GM19025 (cell line): ENCODE data around the gene DSG3.

ENCODE experiments used
- ATAC-seq: cut with Tn5 transposase; IDR thresholded peaks from one replicate; pipeline ENCODE4 v1.9.1; 2021; ENCODE audit warnings: mild to moderate bottlenecking, low read depth, moderate library complexity; ENCODE audit not compliant: unreplicated experiment

Gene DSG3

DNA sequence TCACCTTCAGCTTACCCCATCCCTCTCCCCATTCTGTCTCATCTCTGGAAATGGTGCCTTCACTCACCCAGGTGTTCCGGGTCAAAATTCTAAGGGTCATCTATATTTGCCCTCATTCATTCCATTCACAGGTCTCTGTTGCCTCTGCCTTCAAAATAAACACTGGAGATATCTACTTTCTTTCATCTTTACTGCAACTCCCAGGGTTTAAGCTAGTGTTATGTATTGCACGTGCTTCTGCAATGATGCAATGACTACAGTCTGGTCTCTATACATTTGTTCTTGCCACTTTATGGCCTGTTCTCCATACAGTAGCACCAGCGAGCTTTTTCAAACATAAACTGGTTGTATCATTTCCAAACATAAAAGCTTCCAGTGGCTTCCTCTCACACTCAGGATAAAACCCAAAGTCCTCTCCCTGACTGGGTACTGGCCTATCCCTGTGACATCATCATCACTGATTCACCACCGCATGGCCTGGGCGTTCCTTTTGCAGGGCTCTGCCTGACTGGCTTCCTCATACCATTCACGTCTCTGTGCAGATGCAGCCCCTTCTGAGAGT, 64.7 kb downstream of the DSG3 start:
- ATAC-seq, result no peak

DNA sequence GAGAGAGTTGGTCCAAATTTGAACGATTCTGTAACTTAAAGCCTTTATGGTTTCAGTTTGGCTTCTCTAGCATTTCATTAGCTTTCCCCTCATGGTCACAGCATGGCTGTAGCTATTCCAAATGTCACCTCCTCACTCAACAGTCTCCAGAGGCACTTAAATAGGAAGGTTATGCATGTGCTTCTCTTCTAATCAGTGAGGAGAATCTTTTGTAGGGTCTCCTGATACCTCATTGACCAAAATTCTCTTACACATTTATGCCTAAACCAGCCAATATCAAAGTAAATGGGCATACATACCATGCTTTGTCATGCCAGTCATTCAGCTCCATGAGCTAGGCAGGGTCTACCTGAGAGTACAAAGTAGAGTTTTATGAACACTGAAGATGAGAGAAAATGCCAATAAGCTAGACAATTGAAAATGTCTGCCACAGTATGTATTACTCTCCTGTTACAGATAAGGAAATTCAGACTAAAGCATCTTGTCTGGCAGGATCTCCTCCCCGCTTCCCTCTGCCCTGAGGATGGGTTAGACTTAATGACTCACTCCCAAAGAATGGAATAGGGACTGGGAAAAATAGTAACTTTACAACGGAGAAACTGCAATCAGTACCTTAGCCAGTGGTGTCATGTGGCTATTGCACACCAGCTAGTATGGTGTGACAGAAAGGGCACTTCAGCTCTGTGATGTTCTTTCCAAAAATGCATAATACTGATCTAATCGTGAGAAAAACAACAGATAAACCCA, 65.8 kb downstream of the DSG3 start:
- ATAC-seq, result no peak

- ATAC-seq, result no peak
Measured at GRCh38 chr18:31516437-31516836, 68.9 kb downstream of the DSG3 start.

GRCh38 chr18:31526374-31526773, 78.8 kb downstream of the DSG3 start:
- no peak for ATAC-seq
